NCI-H1694 (cell line): ENCODE data around the gene ADAMTS14.

Experiments used
- DNase-seq: peaks from one replicate; lab custom pipeline; 2025; lab: John Stamatoyannopoulos, UW

The ADAMTS14 gene

DNA sequence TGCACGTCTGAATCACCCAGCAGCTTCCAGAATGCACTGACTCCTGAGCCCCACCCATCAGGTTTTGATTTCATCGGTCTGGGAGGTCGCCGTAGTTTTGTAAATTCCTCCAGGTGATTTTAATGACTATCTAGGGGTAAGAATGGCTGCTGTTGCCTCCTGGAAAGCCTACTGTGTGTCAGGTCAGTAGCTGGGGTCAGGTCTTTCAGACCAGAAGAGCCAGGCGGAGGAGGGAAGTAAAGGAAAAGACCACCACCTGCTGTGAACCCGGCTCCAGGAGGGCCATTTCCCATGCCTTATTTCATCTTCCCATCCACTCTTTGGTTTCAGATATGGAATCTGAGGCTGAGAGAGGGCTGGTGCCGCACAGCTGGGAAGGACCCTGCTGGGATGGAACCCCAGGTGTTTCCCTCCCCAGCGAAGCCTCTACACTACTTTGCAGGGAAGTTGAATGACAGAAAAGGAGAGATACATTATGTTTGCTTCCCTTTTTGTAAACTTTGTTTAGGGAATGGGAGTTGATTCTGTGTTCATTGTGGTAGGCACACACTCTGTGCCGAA, 19.8 kb downstream of the ADAMTS14 start:
- DNase-seq: no peak

DNA sequence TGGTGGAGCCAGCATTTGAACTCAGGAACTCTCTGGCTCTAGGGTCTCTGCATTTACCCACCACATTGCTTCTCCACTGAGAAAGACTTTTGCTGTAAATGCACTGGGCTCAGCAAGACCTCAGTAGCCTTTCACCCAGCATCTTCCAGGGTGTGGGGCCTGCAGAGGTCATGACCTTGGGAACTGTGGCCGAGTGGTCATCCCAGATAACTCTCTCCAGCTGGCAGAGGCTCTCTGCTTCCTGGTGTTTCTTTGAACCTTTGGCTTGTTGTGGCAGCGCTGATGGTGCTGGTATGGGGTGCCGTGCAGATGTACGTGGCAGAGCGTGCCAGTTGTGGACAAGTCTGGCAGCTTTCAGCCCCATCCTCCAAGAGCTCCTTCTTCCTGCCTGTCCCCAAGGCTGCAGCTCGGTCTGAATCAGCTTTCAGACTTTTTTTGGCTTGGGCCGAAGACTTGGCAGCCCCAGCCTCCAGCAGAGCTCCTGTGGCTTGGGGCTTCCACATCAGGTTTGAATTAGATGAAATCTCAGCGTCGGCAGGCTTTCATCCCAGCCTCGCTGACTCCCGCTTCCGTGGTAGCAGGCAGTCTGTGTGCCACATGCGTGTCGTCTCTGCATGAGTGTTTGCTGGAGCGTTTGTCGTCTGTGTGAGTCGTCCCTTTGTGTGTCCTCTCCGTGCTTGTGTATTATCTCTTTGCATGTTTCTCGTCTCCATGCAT, 21.5 kb downstream of the ADAMTS14 start:
- no peak for DNase-seq

DNA sequence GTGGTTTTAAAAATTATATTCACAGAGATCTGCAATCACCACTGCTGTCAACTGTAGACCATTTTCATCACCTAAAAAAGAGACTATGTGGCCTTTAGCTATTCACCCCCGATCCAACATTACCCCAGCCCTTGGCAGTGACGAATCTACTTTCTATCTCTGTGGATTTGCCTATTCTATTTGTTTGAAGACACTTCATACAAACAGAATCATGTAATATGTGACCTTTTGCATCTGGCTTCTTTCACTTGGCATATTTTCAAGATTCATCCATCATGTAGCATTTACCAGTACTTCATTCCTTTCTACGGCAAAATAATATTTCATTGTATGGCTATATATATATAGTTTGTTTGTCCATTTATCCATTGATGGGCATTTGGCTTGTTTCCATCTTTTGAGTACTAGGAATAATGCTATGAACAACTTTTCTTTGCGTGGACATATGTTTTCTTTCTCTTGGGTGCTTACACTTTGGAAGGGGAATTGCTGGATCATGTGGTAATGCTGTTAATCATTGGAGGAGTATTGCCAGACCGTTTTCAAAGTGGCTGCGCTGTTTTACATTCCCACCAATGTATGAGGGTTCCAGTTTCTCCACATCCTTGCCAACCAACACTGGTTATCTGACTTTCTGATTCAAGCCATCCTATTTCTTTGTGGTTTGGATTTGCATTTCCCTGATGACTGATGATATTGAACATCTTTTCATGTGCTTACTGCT, 22.3 kb downstream of the ADAMTS14 start:
- DNase-seq: no peak

DNA sequence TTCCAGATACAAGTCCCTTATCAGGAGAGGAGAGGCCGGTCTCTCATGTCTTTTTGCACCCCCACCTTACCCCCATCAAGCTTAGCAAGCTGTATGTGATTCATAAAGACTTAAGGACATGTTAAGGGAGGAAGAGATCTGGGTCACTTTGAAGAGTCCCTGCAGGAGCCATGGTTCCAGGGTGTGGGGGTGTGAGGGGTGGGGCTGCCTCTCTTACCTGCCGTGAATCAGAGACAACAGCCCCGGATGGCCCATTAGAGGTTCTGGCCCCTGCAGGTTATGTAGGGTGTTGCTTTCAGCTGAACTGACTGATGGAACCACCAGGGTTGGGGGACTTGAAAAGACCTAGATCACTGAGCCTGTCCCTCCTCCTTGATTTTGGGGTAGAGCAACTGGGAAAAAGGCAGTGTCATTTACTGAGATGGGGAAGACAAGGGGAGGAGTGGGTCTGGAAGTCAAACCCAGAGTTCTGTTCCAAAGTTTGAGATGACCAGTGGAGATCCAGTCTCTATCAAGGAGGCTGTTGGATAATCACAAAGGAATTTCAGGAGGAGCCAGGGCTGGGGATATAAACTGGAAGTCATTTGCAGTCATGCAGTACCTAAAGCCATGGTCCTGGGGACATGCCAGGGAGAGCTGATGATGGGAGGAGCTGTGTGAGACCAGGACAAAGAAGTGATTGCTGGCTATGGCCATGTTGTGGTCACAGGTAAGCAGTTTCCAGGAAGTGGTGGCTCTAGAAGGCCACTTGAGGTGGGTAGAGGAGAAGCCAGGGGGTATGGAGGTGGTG, 23.1 kb downstream of the ADAMTS14 start:
- DNase-seq: no peak

DNA sequence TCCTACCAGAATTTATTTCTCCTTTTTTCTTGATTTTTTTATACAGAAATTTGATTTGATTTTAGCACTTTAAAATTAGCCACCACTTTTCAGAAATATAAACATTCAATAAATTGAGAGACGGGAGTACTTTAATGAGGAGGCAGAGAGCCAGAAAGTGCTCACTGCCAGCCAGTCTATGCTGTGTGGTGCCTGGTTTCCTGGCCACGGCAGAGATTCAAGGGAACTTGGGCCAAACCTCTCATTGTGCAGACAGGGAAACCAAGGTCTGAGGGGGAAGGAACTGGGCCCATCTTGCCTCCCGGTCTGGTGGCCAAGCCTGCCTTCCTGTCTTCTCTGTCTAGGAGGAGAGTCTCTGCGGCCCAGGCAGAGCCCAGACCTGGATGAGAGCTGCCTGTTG, 25.9 kb downstream of the ADAMTS14 start:
- no peak for DNase-seq

DNA sequence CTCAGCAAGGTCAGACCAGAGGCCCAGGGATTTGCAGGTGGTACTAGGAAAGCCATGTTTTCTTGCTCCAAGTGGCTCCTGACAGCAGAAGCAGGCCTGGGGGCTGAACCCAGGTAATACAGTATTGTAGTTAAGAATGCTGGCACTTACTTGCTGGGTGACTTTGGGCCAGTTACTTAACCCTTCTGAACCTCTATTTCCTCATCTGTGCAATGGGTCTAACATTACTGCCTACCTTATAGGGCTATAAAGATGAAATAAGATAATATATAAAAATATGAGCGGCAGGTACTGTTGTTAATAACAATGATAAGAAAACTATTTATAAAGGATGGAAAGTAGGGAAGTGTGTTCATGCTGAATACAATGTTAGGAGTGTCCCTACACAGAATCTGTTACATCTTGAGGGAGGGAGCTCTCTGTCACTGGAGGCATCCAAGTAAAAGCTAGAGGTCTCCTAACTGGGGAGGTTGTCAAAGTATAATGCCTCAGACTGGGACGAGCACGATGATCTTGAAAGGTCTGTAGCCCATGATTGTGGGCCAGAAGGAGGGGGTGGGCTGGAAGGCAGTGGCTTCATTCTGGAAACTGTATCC, 26.9 kb downstream of the ADAMTS14 start:
- no peak for DNase-seq

DNA sequence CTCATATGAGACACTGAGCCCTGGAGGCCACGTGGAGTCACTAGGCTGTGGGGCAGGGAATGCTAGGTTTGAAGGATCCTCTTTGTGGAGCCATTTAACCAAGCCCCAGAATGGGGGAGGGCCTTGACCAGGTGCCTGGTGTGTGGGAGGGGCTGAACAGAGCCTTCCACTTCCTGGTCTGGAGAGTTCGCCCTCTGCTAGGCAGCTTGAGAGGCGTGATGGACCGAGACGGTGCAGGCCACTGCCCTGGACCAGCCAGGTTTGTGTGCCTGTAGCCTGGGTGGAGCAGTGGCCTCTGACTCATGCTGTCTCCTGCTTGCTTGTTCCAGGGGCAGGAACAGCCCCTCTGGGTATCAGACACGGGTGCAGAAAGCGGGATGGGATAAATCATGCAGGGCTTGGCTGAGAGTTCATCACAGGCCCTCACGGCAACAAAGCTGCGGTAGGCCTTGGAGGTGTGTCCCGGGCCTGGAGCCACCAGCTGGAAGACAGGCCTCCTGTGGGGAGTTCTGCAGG, 27.4 kb downstream of the ADAMTS14 start:
- no peak for DNase-seq

DNA sequence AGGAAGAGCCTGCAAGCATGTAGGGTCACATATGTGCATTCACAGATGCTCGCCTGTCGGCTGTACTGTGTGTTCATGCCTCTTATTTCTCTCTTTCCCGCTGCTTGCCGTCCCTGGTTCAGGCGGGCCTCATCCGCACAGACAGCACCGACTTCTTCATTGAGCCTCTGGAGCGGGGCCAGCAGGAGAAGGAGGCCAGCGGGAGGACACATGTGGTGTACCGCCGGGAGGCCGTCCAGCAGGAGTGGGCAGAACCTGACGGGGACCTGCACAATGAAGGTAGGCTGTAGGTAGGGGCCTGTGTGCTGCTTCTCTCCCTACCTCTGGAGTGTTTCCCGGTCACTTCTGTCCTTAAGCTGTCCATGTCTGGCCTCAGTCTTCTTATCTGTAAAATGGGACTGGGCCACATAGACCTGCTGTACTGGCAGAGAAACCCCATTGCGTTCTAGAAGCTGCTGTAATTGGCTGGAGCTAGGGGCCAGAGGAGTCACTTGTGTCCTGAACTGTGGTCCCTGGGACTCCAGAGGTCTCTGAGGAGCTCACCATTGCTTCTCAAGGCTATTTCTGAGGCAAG, 30.0 kb downstream of the ADAMTS14 start:
- no peak for DNase-seq

DNA sequence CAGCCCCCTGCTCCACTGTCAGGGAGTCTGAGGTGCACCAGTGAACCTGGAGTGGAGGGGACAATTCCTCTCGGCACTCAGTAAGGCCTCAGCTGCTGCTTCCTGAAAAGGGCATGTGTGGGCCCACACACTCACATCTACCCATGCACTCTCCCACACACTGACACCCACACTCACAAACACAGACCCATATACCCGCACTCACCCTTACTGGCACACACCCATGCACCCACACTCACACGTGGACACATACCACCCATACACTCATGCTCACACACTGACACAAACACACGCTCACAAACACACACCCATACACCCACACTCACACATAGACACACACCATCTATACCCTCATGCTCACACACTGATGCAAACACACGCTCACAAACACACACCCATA, 31.9 kb downstream of the ADAMTS14 start:
- no peak for DNase-seq

DNA sequence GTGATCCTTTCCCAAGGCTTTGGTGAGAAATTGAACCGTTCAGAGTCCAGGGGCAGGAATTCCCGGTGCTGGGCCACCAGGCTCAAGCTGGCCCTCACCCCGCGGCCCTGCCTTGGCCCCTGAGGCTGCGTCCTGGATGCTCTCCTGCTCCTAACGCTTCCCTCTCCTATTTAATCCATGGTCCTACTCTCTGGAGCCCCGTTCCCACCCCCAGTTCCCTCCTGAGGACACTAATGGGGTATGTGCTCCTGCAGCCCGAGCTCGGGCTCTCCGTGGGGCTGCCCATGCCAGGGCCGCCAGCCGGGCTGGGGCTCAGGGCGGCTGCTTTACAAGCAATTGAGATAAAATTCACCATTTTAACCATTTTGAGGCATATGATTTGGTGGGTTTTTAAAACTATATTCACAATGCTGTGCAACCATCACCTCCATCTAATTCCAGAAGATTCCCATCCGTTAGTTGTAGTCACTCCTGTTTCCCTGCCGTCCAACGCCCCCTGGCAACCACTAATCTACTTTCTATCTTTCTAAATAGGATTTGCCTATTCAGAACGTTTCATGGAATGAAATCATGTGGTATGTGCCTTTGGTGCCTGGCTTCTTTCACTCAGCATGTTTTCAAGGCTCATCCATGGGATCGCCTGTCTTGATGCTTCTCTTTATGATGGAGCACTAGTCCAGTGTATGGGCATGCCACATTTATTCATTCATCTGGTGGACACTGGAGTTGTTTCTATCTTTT, 33.0 kb downstream of the ADAMTS14 start:
- no peak for DNase-seq

DNA sequence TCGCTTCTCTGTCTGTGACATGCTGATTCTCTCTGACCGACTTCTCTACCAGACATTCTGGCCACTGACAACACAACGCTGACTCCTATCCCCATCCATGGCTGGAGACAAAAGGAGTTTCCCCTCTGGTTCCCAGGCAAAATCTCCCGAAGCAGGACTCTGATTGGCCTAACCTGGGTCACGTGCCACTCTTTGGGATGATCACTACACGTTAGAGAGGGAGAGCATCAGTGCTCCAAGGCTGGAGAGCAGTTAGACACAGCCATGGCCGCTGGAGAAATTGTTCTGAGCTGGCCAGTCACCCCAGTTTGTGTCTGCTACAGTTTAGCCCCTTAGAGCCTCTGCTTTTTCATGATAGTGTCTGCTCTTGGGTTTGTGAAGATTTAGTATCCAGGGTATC, 38.9 kb downstream of the ADAMTS14 start:
- DNase-seq: no peak

DNA sequence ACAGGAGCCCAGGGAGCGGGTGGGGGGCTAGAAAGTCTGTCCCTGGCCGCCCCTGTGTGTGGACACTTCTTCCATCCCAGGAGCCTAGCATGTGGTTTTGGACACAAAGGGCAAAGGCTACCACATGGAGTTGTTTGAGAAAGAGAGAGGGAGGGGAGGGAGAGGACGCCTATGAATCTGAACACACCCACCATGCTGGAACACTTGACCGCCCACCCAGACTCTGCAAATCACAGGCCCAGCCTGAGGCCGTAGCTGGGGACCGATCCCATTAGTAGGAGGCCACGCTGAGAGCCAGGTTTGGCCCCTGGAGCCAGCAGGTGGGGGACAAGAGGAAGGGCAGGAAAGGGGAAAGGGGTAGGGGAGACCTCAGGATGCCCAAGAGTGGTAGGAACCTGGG, 39.6 kb downstream of the ADAMTS14 start:
- no peak for DNase-seq

DNA sequence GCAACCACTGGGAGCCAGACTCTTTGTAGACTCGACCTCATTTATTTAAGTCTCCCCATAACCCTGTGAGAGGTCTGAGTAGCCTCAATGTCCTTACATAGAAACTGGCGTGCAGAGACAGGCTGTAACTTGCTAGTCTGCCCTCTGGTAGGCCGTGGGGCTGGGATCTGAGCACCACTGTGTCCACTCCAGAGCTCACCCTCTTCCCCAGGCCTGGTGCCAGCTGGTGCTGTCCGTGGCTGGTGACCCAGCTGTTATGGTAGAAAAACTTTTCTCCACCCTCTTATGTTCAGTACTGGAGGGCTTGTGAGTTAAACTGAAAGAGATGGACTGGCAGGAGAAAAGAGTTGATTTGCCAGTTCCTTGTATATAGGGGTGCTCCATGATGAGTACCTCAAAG, 41.9 kb downstream of the ADAMTS14 start:
- DNase-seq: no peak

DNA sequence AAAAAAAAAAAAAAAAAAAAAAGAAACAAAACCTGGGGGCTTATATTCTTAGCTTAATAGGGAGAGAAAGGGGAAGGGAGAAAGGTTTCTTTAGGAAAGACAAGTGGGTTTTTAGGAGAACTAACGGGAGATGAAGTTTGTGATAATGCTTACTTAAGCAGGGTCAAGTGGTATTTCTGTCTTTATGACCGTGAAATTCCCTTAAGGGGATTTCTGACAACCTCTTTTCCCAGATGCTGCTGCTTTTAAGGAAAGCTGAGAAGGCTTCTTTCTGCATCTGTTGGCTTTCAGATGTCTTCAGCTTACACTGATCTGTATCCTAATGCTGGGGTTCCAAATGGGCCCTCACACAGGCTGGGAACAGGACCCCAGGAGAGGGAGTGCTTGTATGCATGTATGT, 42.6 kb downstream of the ADAMTS14 start:
- DNase-seq: no peak

DNA sequence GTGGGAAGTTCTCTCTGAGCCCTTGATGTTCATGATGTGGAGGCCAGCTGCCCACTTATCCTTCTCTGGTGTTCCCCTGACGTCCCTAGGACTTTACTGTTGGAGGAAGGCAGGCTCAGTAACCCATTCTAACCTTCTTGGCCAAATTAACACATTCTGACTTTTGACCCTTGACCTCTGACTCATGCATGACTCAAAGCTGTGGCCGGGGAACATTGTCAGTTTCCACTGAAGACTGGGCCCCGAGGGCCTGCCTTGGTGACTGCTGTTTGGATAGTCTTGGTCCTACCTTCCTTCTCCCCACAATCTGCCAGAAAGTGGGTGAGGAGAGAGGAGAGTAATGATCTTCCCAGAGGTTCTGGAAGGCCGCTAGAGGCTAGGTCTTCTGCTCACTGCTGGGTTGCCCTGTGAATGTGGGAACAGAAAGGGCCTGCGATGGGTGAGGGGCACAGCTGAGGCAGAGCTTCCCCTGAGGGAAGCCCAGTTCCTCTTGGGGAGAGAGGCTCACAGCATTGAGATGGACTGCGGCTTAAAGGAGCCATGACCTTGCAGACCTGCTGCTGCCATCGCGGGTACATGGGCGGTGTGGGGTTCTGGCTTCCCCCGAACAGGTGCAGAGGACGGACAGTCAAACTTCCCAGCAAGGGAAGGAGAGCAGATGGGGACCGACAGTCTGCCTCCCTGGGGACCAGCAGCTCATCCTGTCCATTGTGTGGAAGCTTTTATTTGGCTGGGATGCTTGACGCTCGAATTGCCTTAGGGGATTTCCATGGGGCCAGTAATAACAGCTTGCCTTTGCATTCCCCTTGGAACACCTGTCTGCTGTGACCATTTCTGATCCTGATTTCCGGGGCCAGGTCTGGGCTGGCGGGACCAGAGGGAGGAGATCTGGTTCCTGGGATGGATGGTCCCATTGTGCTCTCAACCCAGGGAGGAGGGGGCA, 43.8 kb downstream of the ADAMTS14 start:
- peak; percentile 10 for DNase-seq

DNA sequence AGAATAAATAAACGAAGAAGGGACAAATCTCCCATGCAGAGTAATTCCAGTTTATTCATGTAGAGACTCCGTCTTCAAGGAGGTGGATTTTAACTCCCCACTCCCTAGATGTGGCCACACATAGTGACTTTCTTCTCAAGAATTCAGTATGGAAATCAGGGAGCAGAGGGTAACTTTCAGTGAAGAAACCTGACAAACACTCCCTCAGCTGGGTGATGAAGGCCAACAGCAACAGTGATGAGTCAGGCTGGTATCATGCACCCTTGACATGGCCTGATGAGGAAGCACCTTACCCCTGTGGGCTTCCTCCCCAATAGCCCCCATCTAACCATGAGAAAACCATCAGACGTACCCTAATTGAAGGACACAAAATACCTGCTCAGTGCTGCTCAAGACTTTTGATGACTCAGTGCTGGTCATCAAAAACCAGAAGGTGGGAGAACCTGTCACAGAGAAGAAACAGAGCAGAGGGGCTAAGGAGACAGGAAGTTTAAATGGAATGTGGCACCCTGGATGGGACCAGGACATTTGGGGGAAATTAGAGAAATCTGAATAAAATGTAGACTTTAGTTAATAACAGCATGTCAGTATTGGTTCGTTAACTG, 50.6 kb downstream of the ADAMTS14 start:
- DNase-seq: no peak

DNA sequence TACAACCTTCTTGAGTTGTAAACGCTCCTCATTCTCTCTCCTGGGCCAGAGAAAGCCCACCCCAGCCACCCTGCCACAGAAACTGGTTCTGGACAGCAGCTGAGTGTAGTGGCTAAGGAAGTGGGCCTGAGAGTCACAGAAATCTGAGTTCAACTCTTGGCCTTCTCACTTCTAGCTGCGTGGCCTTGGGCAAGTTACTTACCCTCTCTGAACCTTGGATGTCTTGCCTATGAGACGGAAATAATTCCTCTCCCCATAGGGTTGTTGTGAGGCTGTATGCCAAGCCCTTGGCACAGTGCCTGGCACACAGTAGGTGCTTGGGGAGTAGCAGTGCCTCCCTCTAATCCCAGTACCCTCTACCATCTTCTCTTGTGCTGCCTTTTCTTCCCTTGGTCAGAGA, 51.5 kb downstream of the ADAMTS14 start:
- no peak for DNase-seq

DNA sequence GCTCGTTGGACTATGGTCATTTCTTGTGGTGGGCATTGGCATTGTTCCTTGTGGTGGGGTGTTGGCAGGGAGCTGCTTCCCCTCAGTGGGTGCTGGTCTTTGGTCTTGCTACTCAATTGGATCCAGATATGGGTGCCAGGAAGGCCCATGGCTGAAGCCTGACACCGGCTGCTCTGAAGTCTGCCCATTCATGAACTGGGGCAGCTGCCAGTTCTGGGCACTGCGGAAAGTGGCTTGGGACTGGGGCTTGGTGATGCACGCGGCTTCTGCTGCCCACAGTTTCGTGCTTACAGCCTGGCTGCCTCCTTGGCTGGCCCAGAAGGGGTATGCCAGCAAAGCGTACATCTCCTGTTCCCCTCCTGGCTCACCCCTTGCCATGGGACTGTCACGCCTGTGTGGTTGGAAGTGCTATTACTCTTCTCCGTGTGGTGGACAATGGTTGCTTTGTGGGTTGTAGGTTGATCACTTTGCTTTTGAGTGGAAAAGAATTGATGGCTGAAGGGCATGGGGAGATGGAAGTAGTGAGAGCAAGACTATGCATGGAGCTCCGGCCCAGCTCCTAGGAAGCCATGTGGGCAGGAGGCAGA, 54.7 kb downstream of the ADAMTS14 start:
- no peak for DNase-seq

DNA sequence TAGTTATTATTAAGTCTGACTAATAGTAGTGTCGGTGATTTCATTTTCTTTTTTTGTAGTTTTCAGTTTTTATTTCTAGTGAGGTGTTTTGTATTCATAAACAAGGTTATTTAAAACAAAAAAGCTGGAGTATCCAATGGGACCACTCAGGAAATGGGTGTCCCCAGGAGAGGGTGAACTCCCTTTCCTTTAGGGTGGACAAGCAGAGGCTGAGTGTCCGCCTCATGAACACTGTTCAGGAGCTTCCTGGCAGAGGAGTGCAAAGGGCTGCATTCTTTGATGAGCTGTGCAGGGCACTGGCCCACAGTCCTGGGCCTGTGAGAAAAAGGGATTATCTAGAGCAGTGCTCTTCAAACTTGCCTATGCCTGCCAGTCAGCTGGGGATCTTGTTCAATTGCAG, 56.0 kb downstream of the ADAMTS14 start:
- DNase-seq: no peak
